Keratinocyte (primary cell): ENCODE results near the gene ALG12.

ENCODE experiments used
- CTCF ChIP-seq, 3 experiments: IDR thresholded peaks in 1 of 3; conservative IDR thresholded peaks in 1 of 3; optimal IDR thresholded peaks in 1 of 3; 2 replicates in 2 of 3; 3 replicates in 1 of 3; pipeline versions ENCODE3 to v1.5.1; 2011; ENCODE audit warnings: low read length in 3 of 3, mild to moderate bottlenecking in 3 of 3, moderate library complexity in 2 of 3, control low read depth in 1 of 3, inconsistent platforms in 1 of 3; ENCODE audit not compliant: insufficient read depth in 2 of 3; ENCODE audit errors: extremely low read depth in 1 of 3
- EZH2 ChIP-seq: IDR thresholded peaks from one replicate; pipeline ENCODE4 v1.6.1; 2012; ENCODE audit warnings: inconsistent platforms, mild to moderate bottlenecking, low read length, moderate library complexity

GRCh38 chr22:49954354-49954753 lies 36.1 kb upstream of the ALG12 start:
- no peak for TF ChIP-seq CTCF (optimal IDR thresholded peaks at IDR 0.05 in 1 of 3, IDR thresholded peaks at IDR 0.05 in 1 of 3, conservative IDR thresholded peaks at IDR 0.05 in 1 of 3; ENCODE audit: extremely low read depth in 1 of 3, insufficient read depth in 2 of 3, low read length in 3 of 3)
- no peak for TF ChIP-seq EZH2
